ENCODE measurements around the gene KCP. TPM values are rescaled to one million over a fixed set of nuclear protein-coding genes. Genes with fewer than 3 reads are reported as not detected.

The KCP gene
- total and polyA plus RNA-seq, 8 donors: 1.5 to 9.8 (median 7.0) TPM

- Histone ChIP-seq H3K27ac (no peak overlapping the region), H3K4me1 (no peaks in the 10 kb centered on the region), H3K27me3 (peaks cover 0 to 29% of the 10 kb centered on the region in 2 donors), H3K36me3 (no peaks in the 10 kb centered on the region), H3K9me3 (no peaks in the 10 kb centered on the region), H3K4me3 (no peak overlapping the region)
- TF ChIP-seq CTCF (IDR thresholded peaks at IDR 0.05): peak; percentile 95 to 97
- DNase-seq: peak; percentile 49 to 96 (median 82)
- intact Hi-C loops (cut with DNase I): no loop called here
- ATAC-seq: peak; percentile 77
Measured at GRCh38 chr7:128883622-128884448, 26.7 kb downstream of the KCP start.

GRCh38 chr7:128882134-128882533, 28.4 kb downstream of the KCP start:
- H3K27ac ChIP-seq: no peak overlapping the region

GRCh38 chr7:128881458-128882125, 28.9 kb downstream of the KCP start:
- no peak for TF ChIP-seq CTCF (IDR thresholded peaks at IDR 0.05)
- Histone ChIP-seq H3K9me3 (no peaks in the 10 kb centered on the region), H3K27ac (no peak overlapping the region), H3K4me3 (no peak overlapping the region), H3K4me1 (no peaks in the 10 kb centered on the region), H3K36me3 (no peaks in the 10 kb centered on the region), H3K27me3 (peaks cover 0 to 20% of the 10 kb centered on the region in 2 donors)
- ATAC-seq (no peak), DNase-seq (no peak)
- intact Hi-C loops (cut with DNase I): no loop called here

More at GRCh38 chr7:128882134-128882533, 28.4 kb downstream of the KCP start:
- Histone ChIP-seq H3K4me1 (no peaks in the 10 kb centered on the region), H3K36me3 (no peaks in the 10 kb centered on the region), H3K4me3 (no peak overlapping the region), H3K27me3 (peaks cover 0 to 25% of the 10 kb centered on the region in 2 donors), H3K9me3 (no peaks in the 10 kb centered on the region)
- intact Hi-C loops (cut with DNase I): no loop called here
- ATAC-seq (no peak), DNase-seq (no peak)
- TF ChIP-seq CTCF (IDR thresholded peaks at IDR 0.05): no peak

GRCh38 chr7:128880791-128881457, 29.6 kb downstream of the KCP start:
- H3K4me1 ChIP-seq: no peaks in the 10 kb centered on the region
- DNase-seq: no peak
- H3K36me3 ChIP-seq: no peaks in the 10 kb centered on the region
- peaks cover 0 to 13% of the 10 kb centered on the region in 2 donors for H3K27me3 ChIP-seq
- ATAC-seq: no peak
- no peak for TF ChIP-seq CTCF (IDR thresholded peaks at IDR 0.05)
- no peaks in the 10 kb centered on the region for H3K9me3 ChIP-seq
- no peak overlapping the region for H3K4me3 ChIP-seq
- intact Hi-C loops (cut with DNase I): no loop called here
- H3K27ac ChIP-seq: no peak overlapping the region
